ENCODE measurements around the gene HCK.

HCK gene

DNA sequence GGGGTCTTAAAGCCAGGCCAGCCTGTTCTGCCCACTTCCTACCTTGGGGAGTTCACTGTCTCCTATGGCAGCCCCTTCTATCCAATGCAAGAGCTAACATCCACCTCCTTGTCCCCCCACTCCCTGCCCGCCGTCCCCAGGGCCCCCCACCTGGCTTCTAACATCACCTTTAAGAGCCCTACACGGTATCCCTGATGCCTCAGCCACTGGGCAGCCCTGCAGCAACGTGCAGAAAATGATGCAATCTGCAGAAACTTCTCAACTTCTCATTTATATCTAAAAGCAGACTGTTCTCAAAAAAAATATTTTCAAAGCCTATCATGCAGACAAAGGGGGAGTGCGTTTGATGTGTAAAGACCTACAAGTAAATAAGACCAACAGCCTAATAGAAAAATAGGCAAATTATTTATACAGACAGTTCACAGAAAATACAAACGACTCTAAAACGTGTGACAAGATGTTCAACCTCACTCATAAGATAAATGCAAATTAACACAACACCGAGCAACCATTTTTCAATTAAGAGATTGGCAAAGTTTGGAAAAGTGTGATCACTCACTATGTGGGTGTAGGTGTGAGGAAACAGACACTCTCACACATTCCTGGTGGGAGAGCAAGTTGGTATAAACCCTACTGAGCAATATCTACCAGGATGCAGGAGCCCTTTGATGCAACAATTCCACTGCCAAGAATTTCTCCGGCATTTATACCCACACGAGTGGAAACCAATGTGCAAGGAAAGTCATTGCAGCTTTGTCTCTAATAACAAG is 15.1 kb upstream of the HCK start:
- Mint-ChIP-seq H3K9me3 (no peaks in the 10 kb centered on the region), H3K27ac (no peak overlapping the region), H3K27me3 (ENCODE audit: low read depth) (peaks cover 36% of the 10 kb centered on the region), H3K4me3 (no peak overlapping the region), H3K4me1 (peaks cover 5% of the 10 kb centered on the region), H3K36me3 (ENCODE audit: low read depth) (no peaks in the 10 kb centered on the region)
- TF ChIP-seq, protein P1, sequence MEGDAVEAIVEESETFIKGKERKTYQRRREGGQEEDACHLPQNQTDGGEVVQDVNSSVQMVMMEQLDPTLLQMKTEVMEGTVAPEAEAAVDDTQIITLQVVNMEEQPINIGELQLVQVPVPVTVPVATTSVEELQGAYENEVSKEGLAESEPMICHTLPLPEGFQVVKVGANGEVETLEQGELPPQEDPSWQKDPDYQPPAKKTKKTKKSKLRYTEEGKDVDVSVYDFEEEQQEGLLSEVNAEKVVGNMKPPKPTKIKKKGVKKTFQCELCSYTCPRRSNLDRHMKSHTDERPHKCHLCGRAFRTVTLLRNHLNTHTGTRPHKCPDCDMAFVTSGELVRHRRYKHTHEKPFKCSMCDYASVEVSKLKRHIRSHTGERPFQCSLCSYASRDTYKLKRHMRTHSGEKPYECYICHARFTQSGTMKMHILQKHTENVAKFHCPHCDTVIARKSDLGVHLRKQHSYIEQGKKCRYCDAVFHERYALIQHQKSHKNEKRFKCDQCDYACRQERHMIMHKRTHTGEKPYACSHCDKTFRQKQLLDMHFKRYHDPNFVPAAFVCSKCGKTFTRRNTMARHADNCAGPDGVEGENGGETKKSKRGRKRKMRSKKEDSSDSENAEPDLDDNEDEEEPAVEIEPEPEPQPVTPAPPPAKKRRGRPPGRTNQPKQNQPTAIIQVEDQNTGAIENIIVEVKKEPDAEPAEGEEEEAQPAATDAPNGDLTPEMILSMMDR (IDR thresholded peaks at IDR 0.05; ENCODE audit: unreplicated experiment in 3 of 3), result no peak

DNA sequence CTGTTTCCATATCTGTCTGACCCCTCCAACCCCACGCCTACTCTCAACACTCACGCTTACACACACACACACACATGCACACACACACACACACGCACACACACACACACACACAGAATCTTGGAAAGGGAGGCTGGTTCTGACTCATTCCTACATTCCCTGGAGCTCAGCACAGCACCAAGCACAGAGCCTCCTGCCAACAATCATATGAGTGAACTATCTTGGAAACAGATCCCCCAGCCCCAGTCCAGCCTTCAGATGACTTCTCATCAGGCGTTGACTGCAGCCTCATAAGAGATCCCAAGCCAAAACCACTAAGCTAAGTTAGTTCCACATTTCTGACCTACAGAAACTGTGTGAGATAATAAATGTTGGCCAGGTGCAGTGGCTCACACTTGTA is 14.1 kb upstream of the HCK start:
- TF ChIP-seq, protein P1 (IDR thresholded peaks at IDR 0.05; ENCODE audit: unreplicated experiment in 3 of 3), result no peak
- Mint-ChIP-seq H3K4me1 (peaks cover 5% of the 10 kb centered on the region), H3K4me3 (no peak overlapping the region), H3K9me3 (no peaks in the 10 kb centered on the region), H3K27me3 (ENCODE audit: low read depth) (peaks cover 36% of the 10 kb centered on the region), H3K27ac (no peak overlapping the region), H3K36me3 (ENCODE audit: low read depth) (no peaks in the 10 kb centered on the region)

DNA sequence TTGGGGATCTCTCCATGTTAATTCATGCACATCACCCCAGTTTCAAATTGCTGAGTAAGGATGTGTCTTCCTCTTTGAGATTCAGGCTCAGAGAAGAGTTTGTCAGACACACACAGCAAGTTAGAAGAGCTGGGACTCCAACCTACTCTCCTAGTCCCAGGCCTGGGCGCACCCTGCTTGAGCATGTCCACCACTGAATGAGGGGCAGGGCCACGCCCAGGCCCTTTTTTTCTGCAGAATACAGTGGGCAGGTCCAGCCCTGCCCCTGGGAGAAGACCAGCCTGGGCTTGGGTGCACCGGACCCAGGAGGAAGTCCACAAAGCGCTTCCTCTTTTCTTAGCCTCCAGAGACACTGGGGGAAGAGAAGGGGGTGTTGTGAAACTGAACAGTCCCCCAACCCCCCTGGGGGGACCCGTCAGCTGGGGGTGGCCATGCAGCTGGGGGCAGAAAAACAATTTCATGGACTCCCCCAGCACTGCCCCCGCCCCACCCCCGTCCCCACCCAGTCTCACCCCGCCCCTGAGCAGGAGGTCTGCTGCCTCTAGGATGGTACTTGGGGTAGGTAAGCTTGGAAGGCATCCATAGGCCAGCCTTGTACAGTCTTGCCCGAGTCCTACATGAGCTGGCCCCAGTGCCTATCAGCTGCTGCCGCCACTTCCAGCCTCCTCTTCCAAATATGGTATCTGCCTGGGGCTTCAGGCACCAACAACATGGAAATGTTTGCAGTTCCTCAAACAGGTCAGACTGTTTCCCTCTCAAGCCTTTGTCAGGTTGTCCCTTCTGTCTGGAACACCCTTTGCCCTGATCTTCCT is 11.7 kb upstream of the HCK start:
- peaks cover 27% of the 10 kb centered on the region for H3K27me3 Mint-ChIP-seq (ENCODE audit: low read depth)
- H3K36me3 Mint-ChIP-seq (ENCODE audit: low read depth), result no peaks in the 10 kb centered on the region
- H3K27ac Mint-ChIP-seq, result no peak overlapping the region
- H3K4me3 Mint-ChIP-seq, result no peak overlapping the region
- H3K4me1 Mint-ChIP-seq, result peaks cover 5% of the 10 kb centered on the region
- peaks cover 2% of the 10 kb centered on the region for H3K9me3 Mint-ChIP-seq
- TF ChIP-seq, protein P1 (IDR thresholded peaks at IDR 0.05; ENCODE audit: unreplicated experiment in 3 of 3), result no peak

GRCh38 chr20:32045999-32046398 is 6.0 kb upstream of the HCK start:
- peaks cover under 1% of the 10 kb centered on the region for H3K4me1 Mint-ChIP-seq
- TF ChIP-seq, protein P1 (IDR thresholded peaks at IDR 0.05; ENCODE audit: unreplicated experiment in 3 of 3), result no peak
- H3K36me3 Mint-ChIP-seq (ENCODE audit: low read depth), result no peaks in the 10 kb centered on the region
- H3K27ac Mint-ChIP-seq, result no peak overlapping the region
- peaks cover 51% of the 10 kb centered on the region for H3K27me3 Mint-ChIP-seq (ENCODE audit: low read depth)
- no peak overlapping the region for H3K4me3 Mint-ChIP-seq
- peaks cover 8% of the 10 kb centered on the region for H3K9me3 Mint-ChIP-seq

DNA sequence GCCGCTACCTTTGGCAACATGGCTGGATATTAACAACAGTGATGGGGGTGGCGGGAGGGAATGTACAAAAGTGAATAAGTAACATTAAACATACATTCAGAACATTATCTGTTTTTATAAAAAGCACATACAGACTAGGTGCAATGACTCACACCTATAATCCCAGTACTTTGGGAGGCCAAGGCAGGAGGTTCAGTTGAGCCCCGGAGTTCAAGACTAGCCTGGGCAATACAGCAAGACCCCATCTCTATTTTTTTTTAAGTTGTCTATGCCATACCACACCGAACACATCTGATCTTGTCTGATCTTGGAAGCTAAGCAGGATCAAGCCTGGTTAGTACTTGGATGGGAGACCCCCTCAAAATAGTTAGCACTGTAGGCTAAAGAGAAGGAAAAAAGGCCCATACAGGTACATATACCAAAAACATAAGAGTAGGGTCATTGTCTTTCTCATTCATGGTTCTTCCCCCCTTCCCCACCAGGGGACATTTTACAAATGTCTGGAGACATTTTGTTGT is 1.7 kb upstream of the HCK start:
- peaks cover 9% of the 10 kb centered on the region for H3K4me1 Mint-ChIP-seq
- H3K27me3 Mint-ChIP-seq (ENCODE audit: low read depth), result peaks cover 86% of the 10 kb centered on the region
- H3K36me3 Mint-ChIP-seq (ENCODE audit: low read depth), result no peaks in the 10 kb centered on the region
- TF ChIP-seq, protein P1 (IDR thresholded peaks at IDR 0.05; ENCODE audit: unreplicated experiment in 3 of 3), result no peak
- H3K9me3 Mint-ChIP-seq, result peaks cover 9% of the 10 kb centered on the region
- no peak overlapping the region for H3K4me3 Mint-ChIP-seq
- no peak overlapping the region for H3K27ac Mint-ChIP-seq
